ENCODE data around the gene GARIN3.

The GARIN3 gene

GRCh38 chr5:157142317-157143126, 23.5 kb downstream of the GARIN3 start, which contains the start of gene MED7:
Gene MED7 (minus strand): TSS chr5:157142865. CDS start chr5:157139431, 3,434 bp downstream.
- H3K27ac ChIP-seq: peak within 1 kb of the TSS; percentile 83

GRCh38 chr5:157137691-157138090, 28.4 kb downstream of the GARIN3 start:
- TF ChIP-seq CTCF (conservative IDR thresholded peaks at IDR 0.05): no peak
- H3K27ac ChIP-seq: no peak overlapping the region

More at GRCh38 chr5:157142317-157143126, 23.5 kb downstream of the GARIN3 start, which contains the start of gene MED7:
- no peak for TF ChIP-seq CTCF (conservative IDR thresholded peaks at IDR 0.05)

GRCh38 chr5:157132281-157132612, 33.8 kb downstream of the GARIN3 start:
- peak; percentile 61 for TF ChIP-seq CTCF (conservative IDR thresholded peaks at IDR 0.05)
- no peak overlapping the region for H3K27ac ChIP-seq

- TF ChIP-seq CTCF (conservative IDR thresholded peaks at IDR 0.05): no peak
- H3K27ac ChIP-seq: no peak overlapping the region
Measured at GRCh38 chr5:157130925-157131324, 35.1 kb downstream of the GARIN3 start.

- TF ChIP-seq CTCF (conservative IDR thresholded peaks at IDR 0.05): no peak
- no peak overlapping the region for H3K27ac ChIP-seq
Measured at GRCh38 chr5:157121709-157122108, 44.4 kb downstream of the GARIN3 start.

GRCh38 chr5:157120102-157120501, 46.0 kb downstream of the GARIN3 start:
- no peak overlapping the region for H3K27ac ChIP-seq
- no peak for TF ChIP-seq CTCF (conservative IDR thresholded peaks at IDR 0.05)

- no peak overlapping the region for H3K27ac ChIP-seq
- TF ChIP-seq CTCF (conservative IDR thresholded peaks at IDR 0.05): no peak
Measured at GRCh38 chr5:157116483-157116954, 49.5 kb downstream of the GARIN3 start.

Measured in VCaP (cell line).